ENCODE data around the gene TSPAN3. TPM values are rescaled to one million over a fixed set of nuclear protein-coding genes. Genes with fewer than 3 reads are reported as not detected.

Gene TSPAN3
- total RNA-seq, 4 donors from 2014 or later, result 330 to 637 (median 593) TPM

DNA sequence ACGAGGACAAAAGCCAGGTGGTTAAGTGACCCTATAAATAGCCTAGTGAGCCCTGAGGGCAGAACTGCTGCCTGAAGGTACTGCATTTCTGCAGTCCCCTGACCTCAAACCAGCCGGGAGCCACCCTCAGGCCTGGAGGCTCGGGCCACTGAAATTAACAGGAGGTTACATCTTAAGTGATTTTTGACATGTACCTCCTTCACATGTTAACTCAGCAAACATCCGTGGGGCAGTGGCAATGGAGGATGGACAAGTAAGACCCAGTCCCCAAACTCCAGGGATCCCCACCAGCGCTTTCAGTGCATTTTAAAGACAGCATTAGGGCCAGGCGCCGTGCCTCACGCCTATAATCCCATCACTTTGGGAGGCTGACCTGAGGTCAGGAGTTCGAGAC lies 49.8 kb downstream of the TSPAN3 start:
- no peaks in the 10 kb centered on the region for H3K27me3 ChIP-seq
- WGBS, 2 donors, result 73 to 85% methylated on average over 8 to 9 of the region's 9 CpGs
- intact Hi-C loops (cut with DNase I), result loop anchor here (5.0 to 10.0 kb wide), 2 partner anchors 84 to 526 kb away; no protein-coding TSS in a partner anchor

DNA sequence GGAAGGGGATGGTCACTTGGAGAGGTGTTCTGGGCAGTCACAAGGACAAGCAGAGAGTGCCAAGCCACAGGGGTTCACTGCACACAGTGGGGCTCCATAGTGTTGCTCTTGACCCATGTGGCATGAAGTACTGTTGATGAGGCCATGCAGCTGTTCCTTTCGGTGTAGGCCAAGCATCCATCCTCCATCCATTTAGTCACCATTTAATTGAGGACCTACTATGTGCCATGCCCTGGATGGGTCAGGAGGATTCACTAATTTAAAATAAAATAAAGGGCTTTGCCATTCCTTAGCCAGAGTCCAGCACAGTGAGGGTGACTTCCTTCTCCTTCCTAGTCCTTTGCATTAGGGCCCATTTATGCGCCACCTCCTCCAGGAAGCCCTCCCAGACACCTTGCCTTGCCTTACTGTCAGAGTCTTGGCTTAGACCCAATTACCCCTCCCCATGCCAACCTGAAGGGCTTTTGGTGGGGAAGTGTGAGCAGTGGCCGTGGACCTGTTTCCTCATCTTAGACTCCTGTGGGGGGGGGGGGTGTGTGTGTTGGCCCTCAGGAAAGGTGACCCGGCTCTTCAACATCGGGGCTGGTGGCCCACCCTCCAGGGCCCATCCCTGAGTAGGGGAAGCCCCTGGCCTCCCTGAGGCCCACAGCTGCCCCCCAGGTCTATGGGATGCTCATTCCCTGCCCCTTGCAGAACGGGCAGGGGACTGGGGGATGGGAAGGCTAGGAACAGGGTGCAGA lies 50.4 kb downstream of the TSPAN3 start:
- no peaks in the 10 kb centered on the region for H3K36me3 ChIP-seq
- no peak overlapping the region for H3K4me3 ChIP-seq (replicated peaks in 1 of 3)
- H3K9me3 ChIP-seq, result no peaks in the 10 kb centered on the region
- H3K27me3 ChIP-seq, result no peaks in the 10 kb centered on the region
- TF ChIP-seq, protein P1, sequence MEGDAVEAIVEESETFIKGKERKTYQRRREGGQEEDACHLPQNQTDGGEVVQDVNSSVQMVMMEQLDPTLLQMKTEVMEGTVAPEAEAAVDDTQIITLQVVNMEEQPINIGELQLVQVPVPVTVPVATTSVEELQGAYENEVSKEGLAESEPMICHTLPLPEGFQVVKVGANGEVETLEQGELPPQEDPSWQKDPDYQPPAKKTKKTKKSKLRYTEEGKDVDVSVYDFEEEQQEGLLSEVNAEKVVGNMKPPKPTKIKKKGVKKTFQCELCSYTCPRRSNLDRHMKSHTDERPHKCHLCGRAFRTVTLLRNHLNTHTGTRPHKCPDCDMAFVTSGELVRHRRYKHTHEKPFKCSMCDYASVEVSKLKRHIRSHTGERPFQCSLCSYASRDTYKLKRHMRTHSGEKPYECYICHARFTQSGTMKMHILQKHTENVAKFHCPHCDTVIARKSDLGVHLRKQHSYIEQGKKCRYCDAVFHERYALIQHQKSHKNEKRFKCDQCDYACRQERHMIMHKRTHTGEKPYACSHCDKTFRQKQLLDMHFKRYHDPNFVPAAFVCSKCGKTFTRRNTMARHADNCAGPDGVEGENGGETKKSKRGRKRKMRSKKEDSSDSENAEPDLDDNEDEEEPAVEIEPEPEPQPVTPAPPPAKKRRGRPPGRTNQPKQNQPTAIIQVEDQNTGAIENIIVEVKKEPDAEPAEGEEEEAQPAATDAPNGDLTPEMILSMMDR (IDR thresholded peaks at IDR 0.05), result no peak
- TF ChIP-seq POLR2A (IDR thresholded peaks at IDR 0.05), result no peak
- H3K4me1 ChIP-seq, result no peaks in the 10 kb centered on the region
- intact Hi-C loops (cut with DNase I), result loop anchor here (5.0 to 10.0 kb wide), 2 partner anchors 84 to 527 kb away; no protein-coding TSS in a partner anchor
- 86 to 94% methylated on average over 6 of the region's 6 CpGs for WGBS, 2 donors
- no peak overlapping the region for H3K27ac ChIP-seq
- no peak for DNase-seq

More for the DNA sequence above, 49.8 kb downstream of the TSPAN3 start:
- H3K36me3 ChIP-seq, result no peaks in the 10 kb centered on the region
- H3K9me3 ChIP-seq, result no peaks in the 10 kb centered on the region
- DNase-seq, result no peak
- no peak overlapping the region for H3K4me3 ChIP-seq (replicated peaks in 1 of 3)
- no peaks in the 10 kb centered on the region for H3K4me1 ChIP-seq
- no peak for TF ChIP-seq POLR2A (IDR thresholded peaks at IDR 0.05)
- TF ChIP-seq, protein P1 (IDR thresholded peaks at IDR 0.05), result no peak
- no peak overlapping the region for H3K27ac ChIP-seq

DNA sequence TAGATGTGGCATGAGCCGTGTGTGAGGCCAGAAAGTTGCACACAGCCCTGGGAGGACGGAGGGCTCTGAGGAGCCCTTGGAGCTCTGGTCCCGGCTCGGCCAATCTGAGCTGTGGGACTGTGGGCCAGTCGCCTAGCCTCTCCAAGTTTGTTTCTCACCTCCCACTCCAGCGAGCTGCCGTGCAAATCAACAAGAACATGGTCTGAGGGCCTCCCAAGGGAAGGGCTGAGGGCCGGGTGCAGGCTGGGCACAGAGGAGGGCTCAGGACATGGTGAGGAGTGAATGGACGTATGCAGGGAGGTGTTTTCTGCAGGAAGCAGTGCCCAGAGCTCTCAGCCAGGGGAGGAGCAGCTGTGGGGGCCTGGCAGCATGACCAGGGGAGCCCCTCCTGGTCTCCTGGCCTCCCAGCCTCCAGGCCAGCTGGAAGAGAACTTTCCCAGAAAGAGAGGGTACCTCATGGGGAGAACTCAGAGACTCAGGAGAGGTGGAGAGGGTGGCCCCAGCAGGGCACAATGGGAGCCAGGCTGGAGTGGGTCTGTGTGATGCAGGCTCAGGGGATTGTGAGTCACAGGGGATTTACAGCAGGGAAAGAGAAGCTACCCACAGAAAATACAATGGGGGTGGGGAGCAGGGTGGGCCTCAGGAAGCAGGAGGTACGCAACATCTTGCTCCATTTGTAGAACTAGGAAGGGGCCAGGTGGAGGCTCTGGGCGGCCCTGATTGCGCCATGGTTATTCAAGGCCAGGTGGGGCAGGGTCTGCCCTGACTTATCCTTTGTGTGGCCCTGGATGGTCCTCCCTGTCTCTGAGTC lies 51.2 kb downstream of the TSPAN3 start:
- DNase-seq, result peak in 1 of 2 donors; percentile 27
- intact Hi-C loops (cut with DNase I), result loop anchor here (5.0 to 10.0 kb wide), 2 partner anchors 85 to 528 kb away; no protein-coding TSS in a partner anchor
- no peaks in the 10 kb centered on the region for H3K9me3 ChIP-seq
- H3K4me3 ChIP-seq (replicated peaks in 1 of 3), result no peak overlapping the region
- H3K4me1 ChIP-seq, result no peaks in the 10 kb centered on the region
- H3K27ac ChIP-seq, result no peak overlapping the region
- 52 to 73% methylated on average over 4 to 12 of the region's 12 CpGs for WGBS, 2 donors
- H3K27me3 ChIP-seq, result no peaks in the 10 kb centered on the region
- TF ChIP-seq POLR2A (IDR thresholded peaks at IDR 0.05), result no peak
- TF ChIP-seq, protein P1 (IDR thresholded peaks at IDR 0.05), result no peak
- no peaks in the 10 kb centered on the region for H3K36me3 ChIP-seq

DNA sequence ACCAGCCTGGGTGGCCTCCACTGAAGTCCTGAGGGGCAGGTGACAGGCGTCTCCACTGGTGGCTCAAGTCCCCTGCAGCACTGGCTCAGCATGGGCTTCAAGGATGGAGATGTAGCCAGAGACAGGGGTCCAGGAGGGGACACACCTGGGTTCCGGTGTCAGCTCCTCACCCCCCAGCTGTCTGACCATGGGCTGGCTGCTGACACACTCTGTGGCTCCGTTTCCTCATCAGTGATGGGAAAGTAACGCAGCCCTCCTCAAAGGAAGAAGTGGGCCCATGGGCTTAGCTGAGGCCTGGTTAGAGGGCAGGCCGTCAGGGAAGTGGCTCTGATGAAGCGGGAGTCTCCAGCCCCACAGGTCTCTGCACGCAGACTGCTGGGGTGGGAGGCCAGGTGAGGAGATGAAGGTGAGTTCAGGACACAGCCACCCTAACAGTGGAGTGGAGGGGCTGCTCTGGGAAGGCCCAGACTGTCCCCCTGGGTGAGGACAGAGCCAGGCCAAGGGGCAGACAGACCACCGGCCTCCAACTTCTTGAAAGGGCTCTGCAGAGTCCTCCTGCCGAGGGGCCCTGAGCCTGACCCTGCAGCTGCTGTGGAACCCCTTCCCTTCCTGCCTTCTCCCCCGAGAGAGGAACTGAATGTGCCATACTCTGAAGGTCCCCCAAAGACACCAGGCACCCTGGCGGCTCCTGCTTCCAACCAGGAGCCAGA lies 52.0 kb downstream of the TSPAN3 start:
- Histone ChIP-seq H3K27ac (no peak overlapping the region), H3K9me3 (no peaks in the 10 kb centered on the region), H3K4me3 (replicated peaks in 1 of 3) (no peak overlapping the region), H3K36me3 (no peaks in the 10 kb centered on the region), H3K4me1 (no peaks in the 10 kb centered on the region), H3K27me3 (no peaks in the 10 kb centered on the region)
- 86 to 98% methylated on average over 10 to 11 of the region's 11 CpGs for WGBS, 2 donors
- TF ChIP-seq, protein P1 (IDR thresholded peaks at IDR 0.05), result no peak
- TF ChIP-seq POLR2A (IDR thresholded peaks at IDR 0.05), result no peak
- no peak for DNase-seq
- intact Hi-C loops (cut with DNase I), result no loop called here
